GM15510 (cell line): ENCODE data around the gene BACH1.

Experiments
- POLR2A ChIP-seq: IDR thresholded peaks from 3 replicates; pipeline ENCODE4 v1.6.1; 2011; ENCODE audit warnings: borderline replicate concordance; ENCODE audit not compliant: insufficient read length; ENCODE audit errors: extremely low read depth

BACH1 gene

DNA sequence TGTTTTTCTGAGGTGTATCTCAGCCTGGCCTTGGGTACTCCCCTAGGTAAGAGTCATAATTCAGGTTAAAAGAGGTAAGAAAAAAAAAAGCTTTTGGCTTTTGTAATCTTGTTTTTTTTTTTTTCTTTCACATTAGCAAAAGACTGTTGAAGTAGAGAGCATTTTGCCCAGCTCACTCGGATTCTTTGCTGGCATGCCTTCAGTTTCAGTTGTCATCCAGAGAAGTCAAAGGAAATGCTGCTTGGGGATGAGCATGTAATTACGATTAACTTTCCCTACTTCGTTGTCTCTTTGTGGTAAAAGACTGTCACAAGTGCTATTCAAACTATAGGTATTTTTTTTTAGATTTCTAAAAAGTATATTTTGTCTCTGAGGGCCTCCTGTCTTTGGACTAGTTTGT, 6.3 kb downstream of the BACH1 start:
- no peak for TF ChIP-seq POLR2A

DNA sequence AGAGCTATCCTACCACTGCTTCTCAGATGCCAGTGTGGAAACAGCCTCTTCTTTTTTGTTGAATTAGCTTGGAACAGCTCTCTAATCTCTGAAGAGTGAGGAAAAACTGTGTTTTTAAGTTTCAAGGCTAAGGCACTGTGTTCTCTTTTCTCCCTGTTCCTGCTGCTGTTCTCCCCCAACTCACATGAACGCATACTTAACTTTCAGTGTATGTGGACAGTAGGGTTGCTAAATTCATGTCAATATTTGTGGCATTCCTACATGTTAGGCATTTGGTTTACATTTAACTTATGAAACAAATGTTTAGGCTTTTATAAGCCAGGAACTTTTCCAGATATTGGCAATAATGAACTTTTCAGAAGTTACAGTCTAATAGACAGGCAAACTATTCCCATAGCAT, 6.8 kb downstream of the BACH1 start:
- TF ChIP-seq POLR2A: no peak

DNA sequence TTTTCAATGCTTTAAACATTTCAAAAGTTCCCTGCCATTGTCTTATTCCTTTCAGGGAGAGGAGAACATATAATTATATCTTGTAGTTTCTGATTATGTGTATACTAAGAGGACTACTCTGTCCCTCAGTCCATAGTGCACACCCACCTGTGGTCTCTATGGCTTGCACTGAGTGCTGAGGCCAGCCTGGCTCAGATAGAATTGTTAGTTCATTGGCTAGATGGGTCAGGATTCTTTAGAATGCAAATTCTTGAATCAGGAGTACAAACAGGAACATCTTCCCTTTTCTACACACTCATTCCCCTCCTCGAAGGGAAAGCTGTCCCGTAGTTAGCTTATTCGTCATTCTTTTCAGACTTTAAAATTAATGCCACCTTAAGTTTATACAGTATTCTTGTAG, 8.2 kb downstream of the BACH1 start:
- TF ChIP-seq POLR2A: no peak

DNA sequence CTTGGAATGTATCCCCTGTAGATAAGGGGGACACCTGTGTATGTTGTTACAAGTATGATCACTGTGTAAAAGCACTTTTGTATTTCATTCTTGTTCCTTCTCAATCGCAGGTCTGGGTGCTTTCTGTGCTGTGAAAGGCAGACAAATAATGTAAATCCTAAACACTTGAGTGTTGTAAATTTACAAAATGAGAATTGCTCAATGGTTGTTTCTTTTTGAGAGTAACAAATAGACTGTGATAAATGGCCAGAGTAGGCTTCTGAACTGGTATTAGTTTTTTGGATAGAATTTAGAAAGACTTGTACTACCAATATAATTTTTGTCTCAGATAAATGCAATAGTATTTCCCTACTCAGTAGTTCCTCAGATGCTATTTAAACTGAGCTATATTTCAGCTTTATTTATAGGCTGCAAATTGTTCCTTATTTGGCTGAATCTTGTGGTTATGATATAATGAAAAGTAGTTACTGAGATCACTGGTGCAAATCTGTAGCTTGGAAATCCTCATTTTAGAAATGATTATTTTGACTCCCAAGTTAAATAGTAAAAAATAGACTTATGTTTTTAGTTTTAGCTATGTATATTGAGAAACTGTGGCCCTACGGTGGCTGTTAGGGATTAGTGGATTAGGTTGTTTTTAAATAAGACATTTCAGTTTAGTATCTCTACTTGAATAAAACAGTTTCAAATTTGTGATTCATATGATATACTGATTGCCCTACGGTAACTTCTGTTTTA, 9.2 kb downstream of the BACH1 start:
- TF ChIP-seq POLR2A: no peak

DNA sequence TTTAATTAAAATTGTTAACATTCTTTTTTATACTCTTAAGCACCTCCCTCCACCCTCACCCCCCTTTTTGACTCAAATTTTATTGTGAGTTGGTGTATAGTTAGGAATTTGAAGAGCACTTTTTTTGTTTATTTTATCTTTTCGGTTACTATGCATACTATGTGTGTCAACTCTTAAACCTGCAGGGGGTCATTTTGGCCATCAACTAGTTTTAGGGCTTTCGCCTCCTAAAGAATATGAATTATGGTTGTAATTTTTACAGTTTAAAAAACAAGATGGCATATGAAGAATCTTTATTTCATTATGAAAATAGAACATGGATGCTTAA, 9.7 kb downstream of the BACH1 start:
- no peak for TF ChIP-seq POLR2A

DNA sequence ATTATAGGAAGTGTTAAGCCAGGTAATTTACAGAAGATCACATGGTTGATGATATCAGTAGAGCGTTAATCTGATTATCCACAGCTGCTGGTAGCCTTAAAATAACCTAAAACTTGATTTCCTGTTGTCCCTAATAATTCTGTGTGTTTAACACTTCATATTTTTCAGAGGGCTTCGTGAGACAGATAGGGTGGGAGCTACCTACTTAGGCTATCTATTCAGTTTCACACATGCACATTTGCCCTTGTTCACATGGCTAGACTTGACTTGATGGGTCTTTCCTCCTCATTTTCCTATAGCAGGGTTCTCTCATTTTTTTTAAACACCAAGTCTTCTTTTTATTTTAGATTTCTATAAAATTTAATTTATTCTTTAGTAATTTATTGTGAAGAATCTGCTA, 11.0 kb downstream of the BACH1 start:
- TF ChIP-seq POLR2A: no peak

DNA sequence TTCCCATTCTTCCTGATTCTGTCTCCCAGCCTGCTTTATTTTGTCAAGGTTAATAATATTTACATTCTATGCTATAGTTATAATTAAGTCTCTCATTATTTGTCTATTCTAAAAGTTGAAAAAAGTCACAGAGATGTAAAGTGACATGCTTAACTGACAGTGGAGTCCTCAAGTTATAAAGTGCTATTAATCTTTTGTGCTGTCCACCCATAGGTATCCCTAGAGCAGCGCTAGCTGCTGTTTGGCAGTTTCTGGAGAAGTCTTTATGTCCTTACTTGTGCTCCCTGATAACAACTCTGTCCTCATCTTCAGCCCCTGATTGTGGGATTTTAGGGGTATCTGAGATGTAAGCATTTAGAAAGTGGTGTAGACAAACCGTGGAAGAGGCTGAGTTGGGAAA, 13.1 kb downstream of the BACH1 start:
- no peak for TF ChIP-seq POLR2A

DNA sequence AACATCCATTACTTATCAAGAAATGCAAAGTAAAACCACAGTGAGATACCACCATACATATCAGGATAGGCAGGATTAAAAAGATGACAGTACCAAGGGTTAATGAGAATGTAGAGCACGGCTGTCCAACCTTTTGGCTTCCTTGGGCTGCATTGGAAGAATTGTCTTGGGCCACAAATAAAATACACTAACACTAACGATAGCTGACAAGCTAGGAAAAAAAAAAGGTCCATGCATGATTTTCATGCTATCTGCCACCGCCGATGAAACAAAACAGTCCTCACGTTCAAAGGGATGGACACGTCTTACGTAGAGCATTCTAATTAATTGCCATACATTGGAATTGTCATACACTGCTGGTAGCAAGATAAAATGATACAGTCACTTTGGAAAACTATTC, 14.3 kb downstream of the BACH1 start:
- no peak for TF ChIP-seq POLR2A

DNA sequence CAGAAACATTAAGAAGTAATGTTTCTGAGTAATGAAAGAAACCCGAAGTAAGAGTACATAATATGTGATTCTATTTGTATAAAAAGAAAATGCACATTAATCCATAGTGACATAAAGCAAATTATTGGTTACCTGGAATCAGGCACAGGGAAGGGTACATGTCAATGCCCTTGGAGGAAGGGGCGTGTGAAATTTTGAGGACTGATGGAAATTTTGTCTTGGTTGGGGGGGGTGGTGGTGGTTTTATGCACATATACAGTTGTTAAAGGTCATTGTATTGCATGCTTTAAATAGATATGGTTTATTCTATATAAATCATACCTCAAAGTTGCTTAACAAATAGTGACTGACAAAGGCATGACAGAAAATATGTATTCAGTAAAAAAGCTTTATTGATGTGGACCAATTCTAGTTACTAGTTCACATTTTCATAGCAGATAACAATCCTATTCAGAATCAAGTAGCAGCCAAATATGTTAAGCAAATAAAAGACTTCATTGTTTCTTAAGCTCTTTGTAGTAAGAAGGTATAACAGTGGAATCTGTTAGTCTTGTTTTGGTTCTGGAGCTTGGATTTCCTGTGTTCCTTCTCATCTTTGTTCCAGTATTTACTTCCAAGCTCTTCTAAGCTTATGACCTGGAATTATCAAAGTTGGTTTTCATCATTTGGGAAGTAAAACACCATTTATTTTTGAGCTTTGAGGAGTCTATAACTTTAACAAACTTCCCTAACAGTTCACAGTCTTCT, 15.1 kb downstream of the BACH1 start:
- TF ChIP-seq POLR2A: no peak

DNA sequence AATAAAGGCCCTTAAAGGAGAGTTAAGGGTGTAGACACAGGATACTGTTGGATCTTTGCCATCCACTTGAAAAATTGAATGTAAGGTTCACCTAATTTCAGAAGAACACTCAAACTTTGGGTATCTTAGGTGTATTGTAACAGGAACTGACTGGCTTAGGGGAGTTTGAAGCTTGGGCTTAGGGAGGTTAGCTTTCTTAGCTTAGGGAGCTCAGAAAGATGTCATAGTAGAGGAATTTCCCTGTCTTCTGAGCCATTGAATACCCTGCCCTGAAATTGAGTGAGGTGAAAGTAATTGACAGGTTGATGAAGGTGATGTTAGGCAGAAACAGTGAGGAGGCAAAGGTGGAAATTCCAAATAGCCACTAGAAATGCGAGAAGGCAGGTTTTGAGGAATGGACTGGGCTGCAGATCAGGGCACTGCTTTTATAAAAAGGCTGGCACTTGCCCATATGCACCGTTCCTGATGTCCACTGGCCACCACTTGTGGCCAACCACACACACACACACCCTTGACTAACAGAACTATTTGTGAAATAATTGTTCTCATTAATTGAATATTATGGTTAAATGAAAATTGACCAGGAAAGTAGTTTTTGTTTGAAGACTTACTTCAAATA, 16.5 kb downstream of the BACH1 start:
- no peak for TF ChIP-seq POLR2A

DNA sequence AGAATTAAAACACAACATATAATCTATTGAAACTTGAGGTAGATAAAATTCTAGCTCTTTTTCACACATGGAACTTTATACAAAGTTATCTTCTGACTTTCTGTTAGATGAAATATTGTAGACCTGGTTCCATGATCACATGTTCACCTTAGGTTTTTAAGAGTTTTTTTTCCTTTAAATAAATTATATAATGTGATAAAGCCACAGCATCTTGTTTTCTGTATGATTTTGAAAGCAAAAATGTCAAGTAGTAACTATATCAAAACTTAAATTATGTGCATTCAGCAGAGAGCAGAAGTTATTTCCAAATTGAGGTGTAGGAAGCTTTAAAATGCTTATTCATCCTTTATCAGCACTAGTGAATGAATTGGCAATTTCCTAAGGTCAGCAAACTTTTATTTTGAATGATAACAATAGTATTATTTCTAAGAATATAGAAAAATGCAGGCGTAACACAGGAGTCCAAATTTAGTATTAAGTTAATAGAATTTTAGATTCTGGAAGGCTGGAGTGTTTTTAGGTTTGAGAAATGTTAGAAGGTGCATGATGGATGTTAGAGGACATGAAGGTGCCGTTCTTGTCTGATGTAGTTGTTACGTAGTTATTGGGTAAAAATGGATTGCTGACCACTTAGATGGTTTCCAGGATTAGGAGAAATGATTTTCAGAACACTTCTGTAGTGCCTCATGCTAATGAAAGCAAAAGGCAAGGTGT, 17.5 kb downstream of the BACH1 start:
- TF ChIP-seq POLR2A: no peak

DNA sequence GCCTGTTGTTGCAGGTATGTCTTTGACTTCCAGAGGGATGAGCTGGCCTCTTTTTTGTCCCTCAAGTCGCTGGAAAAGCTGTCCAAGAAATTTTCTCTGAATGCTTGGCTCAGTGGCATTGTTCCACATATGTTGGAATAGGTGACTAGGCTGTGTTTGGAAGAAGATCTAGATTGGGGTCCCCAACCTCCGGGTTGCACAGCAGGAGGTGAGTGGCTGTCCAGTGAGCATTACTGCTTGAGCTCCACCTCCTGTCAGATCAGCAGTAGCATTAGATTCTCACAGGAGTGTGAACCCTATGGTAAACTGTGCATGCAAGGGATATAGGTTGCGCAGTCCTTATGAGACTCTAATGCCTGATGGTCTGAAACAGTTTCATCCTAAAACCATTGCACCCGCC, 18.1 kb downstream of the BACH1 start:
- no peak for TF ChIP-seq POLR2A

DNA sequence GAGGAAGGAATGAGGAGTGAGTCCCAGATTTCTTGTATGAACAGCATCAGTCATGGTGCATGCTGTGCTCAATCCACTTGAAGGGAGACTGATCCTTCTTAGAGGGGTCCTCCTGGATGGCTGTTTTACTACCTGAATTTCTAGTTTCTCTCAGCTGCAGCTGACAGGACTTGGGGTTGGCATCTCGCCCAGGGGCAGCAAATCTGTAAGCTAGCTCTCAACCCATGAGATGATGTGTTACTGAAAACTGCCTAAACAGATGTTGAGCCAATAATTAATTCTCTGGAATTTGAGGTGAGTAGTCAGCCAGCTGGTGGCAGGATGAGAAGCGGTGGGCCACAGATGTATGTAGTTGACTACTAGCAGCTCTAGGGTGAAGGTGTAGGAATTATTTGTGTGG, 19.6 kb downstream of the BACH1 start:
- TF ChIP-seq POLR2A: no peak

DNA sequence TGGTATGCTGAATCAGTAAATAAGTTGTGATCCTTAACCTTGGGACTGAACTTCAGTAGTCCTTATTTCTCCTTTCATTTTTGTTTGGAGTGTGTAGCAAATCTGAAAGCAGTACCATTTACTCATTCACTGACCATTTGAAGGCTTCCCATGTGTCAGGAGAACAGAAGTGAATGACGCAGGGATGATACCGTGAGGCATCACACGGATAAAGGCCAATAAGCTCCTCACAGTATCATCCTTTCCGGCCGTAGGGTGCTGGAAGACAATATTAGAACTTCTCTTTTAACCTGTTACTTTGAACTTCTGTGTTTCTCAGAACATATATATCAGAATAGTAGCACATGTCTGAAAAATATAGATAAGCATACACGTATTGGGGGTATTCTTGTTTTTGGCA, 21.3 kb downstream of the BACH1 start:
- TF ChIP-seq POLR2A: no peak

DNA sequence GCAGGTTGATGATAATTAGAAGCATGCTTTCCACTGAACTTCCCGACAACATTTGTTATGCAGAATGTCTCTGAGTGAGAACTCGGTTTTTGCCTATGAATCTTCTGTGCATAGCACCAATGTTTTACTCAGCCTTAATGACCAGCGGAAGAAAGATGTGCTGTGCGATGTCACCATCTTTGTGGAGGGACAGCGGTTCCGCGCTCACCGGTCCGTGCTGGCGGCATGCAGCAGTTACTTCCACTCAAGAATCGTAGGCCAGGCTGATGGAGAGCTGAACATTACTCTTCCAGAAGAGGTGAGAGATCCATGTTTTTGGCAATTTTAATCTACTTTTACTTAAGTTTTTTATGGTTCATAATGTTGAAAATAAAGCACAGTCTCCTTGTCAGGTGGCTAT, 22.5 kb downstream of the BACH1 start:
- no peak for TF ChIP-seq POLR2A
